Stimulated activated naive B cell treated with anti-CD40 and anti-IgM and Interleukin-4, amounts not matched to agents 10 μg/mL and 1 μg/mL and 100 μg/mL, for 72 hours (primary cell): ENCODE data around the gene C13orf46.

Source experiments
- ATAC-seq, 2 donors: fragments of 150-1000 bp; cut with Tn5 transposase; replicated peaks; 2 replicates each; pipeline ENCODE4 v1.10.0; 2021; ENCODE audit warnings: moderate library complexity in 1 of 2
- DNase-seq: peaks from one replicate; pipeline ENCODE4 v3.0.0; 2021
- H3K27ac Mint-ChIP-seq: one replicate; pipeline ENCODE4 v1.8.0; 2022; ENCODE audit warnings: mild to moderate bottlenecking, mixed read lengths
- H3K27me3 Mint-ChIP-seq, 2 donors: one replicate each; pipeline ENCODE4 v1.8.0; 2022; ENCODE audit warnings: mixed read lengths in 2 of 2
- H3K36me3 Mint-ChIP-seq, 2 donors: one replicate each; pipeline ENCODE4 v1.8.0; 2022; ENCODE audit warnings: mixed read lengths in 2 of 2, mild to moderate bottlenecking in 1 of 2
- H3K4me1 Mint-ChIP-seq, 2 donors: one replicate each; pipeline ENCODE4 v1.8.0; 2022; ENCODE audit warnings: mixed read lengths in 2 of 2, mild to moderate bottlenecking in 1 of 2
- H3K4me3 Mint-ChIP-seq, 2 donors: one replicate each; pipeline ENCODE4 v1.8.0; 2022; ENCODE audit warnings: mild to moderate bottlenecking in 2 of 2, mixed read lengths in 2 of 2, moderate library complexity in 1 of 2
- H3K9me3 Mint-ChIP-seq, 2 donors: one replicate each; pipeline ENCODE4 v1.8.0; 2022; ENCODE audit warnings: mixed read lengths in 2 of 2, mild to moderate bottlenecking in 1 of 2

C13orf46 gene

GRCh38 chr13:113930671-113931637 lies 42.9 kb downstream of the C13orf46 start:
- Mint-ChIP-seq H3K4me3 (no peak overlapping the region), H3K27me3 (peaks cover 27 to 39% of the 10 kb centered on the region in 2 donors), H3K4me1 (no peaks in the 10 kb centered on the region), H3K27ac (no peak overlapping the region), H3K9me3 (no peaks in the 10 kb centered on the region), H3K36me3 (no peaks in the 10 kb centered on the region)
- DNase-seq: no peak
- ATAC-seq: no peak

GRCh38 chr13:113929628-113930615 lies 44.0 kb downstream of the C13orf46 start:
- ATAC-seq: no peak
- H3K27me3 Mint-ChIP-seq: peaks cover 35 to 49% of the 10 kb centered on the region in 2 donors
- H3K36me3 Mint-ChIP-seq: no peaks in the 10 kb centered on the region
- no peak overlapping the region for H3K4me3 Mint-ChIP-seq
- no peak for DNase-seq
- no peaks in the 10 kb centered on the region for H3K4me1 Mint-ChIP-seq
- H3K27ac Mint-ChIP-seq: no peak overlapping the region
- no peaks in the 10 kb centered on the region for H3K9me3 Mint-ChIP-seq

- ATAC-seq (no peak), DNase-seq (no peak)
- H3K9me3 Mint-ChIP-seq: no peaks in the 10 kb centered on the region
- H3K36me3 Mint-ChIP-seq: no peaks in the 10 kb centered on the region
- H3K27me3 Mint-ChIP-seq: peaks cover 32 to 51% of the 10 kb centered on the region in 2 donors
- no peaks in the 10 kb centered on the region for H3K4me1 Mint-ChIP-seq
- H3K27ac Mint-ChIP-seq: no peak overlapping the region
- H3K4me3 Mint-ChIP-seq: no peak overlapping the region
Observed at GRCh38 chr13:113928685-113929627, 44.9 kb downstream of the C13orf46 start.

- Mint-ChIP-seq H3K9me3 (no peaks in the 10 kb centered on the region), H3K27ac (no peak overlapping the region), H3K36me3 (no peaks in the 10 kb centered on the region), H3K4me3 (no peak overlapping the region), H3K4me1 (no peaks in the 10 kb centered on the region), H3K27me3 (peaks cover 31 to 51% of the 10 kb centered on the region in 2 donors)
- ATAC-seq (no peak), DNase-seq (no peak)
Observed at GRCh38 chr13:113927661-113928581, 46.0 kb downstream of the C13orf46 start.

- ATAC-seq (no peak), DNase-seq (no peak)
- peaks cover 35 to 51% of the 10 kb centered on the region in 2 donors for H3K27me3 Mint-ChIP-seq
- peaks cover 0 to 6% of the 10 kb centered on the region in 2 donors for H3K9me3 Mint-ChIP-seq
- no peak overlapping the region for H3K4me3 Mint-ChIP-seq
- no peak overlapping the region for H3K27ac Mint-ChIP-seq
- no peaks in the 10 kb centered on the region for H3K36me3 Mint-ChIP-seq
- no peaks in the 10 kb centered on the region for H3K4me1 Mint-ChIP-seq
Observed at GRCh38 chr13:113926951-113927660, 46.8 kb downstream of the C13orf46 start.

GRCh38 chr13:113926301-113926761 lies 47.5 kb downstream of the C13orf46 start:
- peaks cover 3 to 12% of the 10 kb centered on the region in 2 donors for H3K9me3 Mint-ChIP-seq
- peaks cover 32 to 56% of the 10 kb centered on the region in 2 donors for H3K27me3 Mint-ChIP-seq
- H3K27ac Mint-ChIP-seq: no peak overlapping the region
- no peak overlapping the region for H3K4me3 Mint-ChIP-seq
- no peaks in the 10 kb centered on the region for H3K4me1 Mint-ChIP-seq
- H3K36me3 Mint-ChIP-seq: peaks cover 0 to 5% of the 10 kb centered on the region in 2 donors
- ATAC-seq: no peak
- no peak for DNase-seq

GRCh38 chr13:113924184-113924901 lies 49.5 kb downstream of the C13orf46 start:
- Mint-ChIP-seq H3K9me3 (peaks cover 3 to 12% of the 10 kb centered on the region in 2 donors), H3K36me3 (peaks cover 0 to 5% of the 10 kb centered on the region in 2 donors), H3K4me3 (no peak overlapping the region), H3K4me1 (no peaks in the 10 kb centered on the region), H3K27me3 (peaks cover 37 to 39% of the 10 kb centered on the region in 2 donors), H3K27ac (no peak overlapping the region)
- ATAC-seq (no peak), DNase-seq (no peak)

GRCh38 chr13:113923376-113924063 lies 50.4 kb downstream of the C13orf46 start:
- peaks cover 3 to 12% of the 10 kb centered on the region in 2 donors for H3K9me3 Mint-ChIP-seq
- H3K4me1 Mint-ChIP-seq: no peaks in the 10 kb centered on the region
- no peak for DNase-seq
- no peak for ATAC-seq
- peaks cover 37 to 39% of the 10 kb centered on the region in 2 donors for H3K27me3 Mint-ChIP-seq
- H3K4me3 Mint-ChIP-seq: no peak overlapping the region
- H3K36me3 Mint-ChIP-seq: peaks cover 0 to 5% of the 10 kb centered on the region in 2 donors
- peak overlapping the region; percentile 49 for H3K27ac Mint-ChIP-seq

- Mint-ChIP-seq H3K4me1 (no peaks in the 10 kb centered on the region), H3K36me3 (peaks cover 0 to 5% of the 10 kb centered on the region in 2 donors), H3K4me3 (no peak overlapping the region), H3K9me3 (peaks cover 3 to 12% of the 10 kb centered on the region in 2 donors), H3K27ac (no peak overlapping the region), H3K27me3 (peaks cover 39 to 41% of the 10 kb centered on the region in 2 donors)
- ATAC-seq (no peak), DNase-seq (no peak)
Observed at GRCh38 chr13:113922412-113923118, 51.3 kb downstream of the C13orf46 start.

GRCh38 chr13:113921763-113922162 lies 52.1 kb downstream of the C13orf46 start:
- DNase-seq (no peak), ATAC-seq (no peak)
- Mint-ChIP-seq H3K9me3 (peaks cover 3 to 12% of the 10 kb centered on the region in 2 donors), H3K27me3 (peaks cover 35 to 40% of the 10 kb centered on the region in 2 donors), H3K4me1 (no peaks in the 10 kb centered on the region), H3K4me3 (no peak overlapping the region), H3K27ac (no peak overlapping the region), H3K36me3 (peaks cover 0 to 5% of the 10 kb centered on the region in 2 donors)
